HG03066 (cell line): ENCODE measurements around the gene SSTR4.

ENCODE experiments used
- ATAC-seq: cut with Tn5 transposase; IDR thresholded peaks from one replicate; pipeline ENCODE4 v1.9.1; 2021; ENCODE audit warnings: low read depth; ENCODE audit not compliant: unreplicated experiment

The SSTR4 gene

GRCh38 chr20:23039885-23040508, 4.9 kb downstream of the SSTR4 start:
- no peak for ATAC-seq

- no peak for ATAC-seq
These were observed 7.2 kb downstream of the SSTR4 start for GRCh38 chr20:23042270-23042669.

DNA sequence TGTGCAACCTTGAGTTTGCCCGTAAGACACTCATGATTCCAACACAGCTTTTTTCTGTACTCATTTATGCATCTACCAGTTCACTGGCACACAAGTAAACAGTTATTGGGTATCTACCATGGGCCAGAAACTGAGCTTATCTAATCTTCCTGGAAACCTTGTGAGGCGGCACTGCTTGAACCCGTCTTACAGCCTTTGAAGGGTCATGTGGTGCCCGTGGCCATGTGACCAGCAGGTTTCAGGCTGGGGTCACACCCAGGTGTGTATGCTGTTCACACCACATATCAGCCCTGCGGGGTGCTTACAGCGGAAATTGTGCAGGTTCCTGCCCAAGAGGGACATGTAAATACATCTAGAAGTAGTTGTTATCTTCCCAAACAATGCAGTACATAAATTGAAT, 8.3 kb downstream of the SSTR4 start:
- ATAC-seq: no peak

DNA sequence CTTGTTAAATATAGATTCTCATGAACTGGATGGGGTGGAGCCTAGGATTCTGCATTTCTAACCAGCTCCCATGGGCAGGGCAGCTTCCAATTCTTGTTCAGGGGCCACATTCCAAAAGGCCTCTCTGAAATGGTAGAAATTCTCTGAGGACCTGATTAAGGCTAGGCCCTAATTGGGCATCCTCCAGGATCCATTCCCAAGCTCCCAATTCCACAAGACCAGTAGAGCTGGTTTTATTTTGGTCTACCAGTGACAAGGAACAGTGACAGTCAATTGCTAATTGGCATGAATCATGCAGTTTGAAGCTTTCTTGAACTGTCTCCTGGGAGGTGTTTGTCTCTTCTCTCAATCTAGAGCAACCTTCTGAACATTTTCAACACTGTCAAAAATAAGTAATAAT, 11.3 kb downstream of the SSTR4 start:
- no peak for ATAC-seq

DNA sequence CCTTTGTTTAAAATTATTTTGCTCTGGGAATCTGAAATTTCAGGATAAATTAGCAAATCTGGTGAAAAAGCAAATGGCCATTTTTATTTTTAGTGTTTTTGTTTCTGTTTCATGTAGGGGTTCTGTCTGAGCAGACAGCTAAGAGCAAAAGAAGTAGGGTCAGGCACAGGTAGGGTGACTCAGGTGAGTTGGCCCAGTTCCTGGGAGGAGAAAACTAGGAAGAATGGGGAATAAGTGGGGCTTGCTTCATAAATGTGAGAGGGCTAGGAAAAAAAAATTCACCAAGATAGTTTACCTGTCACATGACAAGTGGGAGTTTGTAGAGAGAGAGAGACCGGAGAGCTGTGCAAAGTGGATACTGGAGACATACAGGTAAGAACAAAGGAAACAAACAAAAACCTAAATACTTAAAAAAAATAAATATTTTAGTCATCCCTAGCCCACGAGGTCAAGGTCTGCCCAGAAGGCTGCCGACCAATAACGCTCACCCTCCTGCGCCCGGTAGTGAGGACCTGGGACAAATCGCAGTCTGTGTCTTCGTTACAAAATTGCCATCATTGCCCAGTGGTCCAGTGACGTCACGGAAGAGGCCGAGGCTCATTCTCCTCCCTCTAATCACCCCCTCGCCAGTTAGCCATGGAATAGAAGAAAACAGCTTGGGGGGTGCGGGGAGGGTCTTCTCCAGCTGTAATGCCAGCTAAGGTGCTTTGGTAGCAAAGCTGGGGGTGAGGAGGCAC, 12.1 kb downstream of the SSTR4 start:
- no peak for ATAC-seq

DNA sequence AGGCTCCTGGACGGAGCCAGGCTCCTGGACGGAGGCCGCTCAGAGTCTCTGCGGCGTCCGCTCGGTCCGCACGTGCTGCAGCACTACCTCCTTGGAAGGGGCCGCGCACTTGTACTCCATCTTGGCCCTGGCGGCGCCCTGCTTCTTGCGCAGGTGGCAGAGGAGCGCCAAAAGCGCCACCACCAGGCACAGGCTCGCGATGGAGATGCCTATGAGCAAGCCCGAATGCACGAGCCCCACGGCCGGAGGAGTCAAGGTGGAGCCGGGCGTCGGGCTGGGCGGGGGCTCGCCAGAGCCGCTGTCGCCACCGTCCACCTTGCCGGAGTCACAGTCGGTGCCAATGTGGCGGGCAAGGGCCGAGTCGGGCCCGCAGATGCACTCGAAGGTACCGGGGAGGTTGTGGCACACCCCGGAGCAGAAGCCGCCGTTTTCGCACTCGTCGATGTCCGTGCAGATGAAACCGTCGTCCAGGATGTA, 12.7 kb downstream of the SSTR4 start:
- ATAC-seq: no peak

DNA sequence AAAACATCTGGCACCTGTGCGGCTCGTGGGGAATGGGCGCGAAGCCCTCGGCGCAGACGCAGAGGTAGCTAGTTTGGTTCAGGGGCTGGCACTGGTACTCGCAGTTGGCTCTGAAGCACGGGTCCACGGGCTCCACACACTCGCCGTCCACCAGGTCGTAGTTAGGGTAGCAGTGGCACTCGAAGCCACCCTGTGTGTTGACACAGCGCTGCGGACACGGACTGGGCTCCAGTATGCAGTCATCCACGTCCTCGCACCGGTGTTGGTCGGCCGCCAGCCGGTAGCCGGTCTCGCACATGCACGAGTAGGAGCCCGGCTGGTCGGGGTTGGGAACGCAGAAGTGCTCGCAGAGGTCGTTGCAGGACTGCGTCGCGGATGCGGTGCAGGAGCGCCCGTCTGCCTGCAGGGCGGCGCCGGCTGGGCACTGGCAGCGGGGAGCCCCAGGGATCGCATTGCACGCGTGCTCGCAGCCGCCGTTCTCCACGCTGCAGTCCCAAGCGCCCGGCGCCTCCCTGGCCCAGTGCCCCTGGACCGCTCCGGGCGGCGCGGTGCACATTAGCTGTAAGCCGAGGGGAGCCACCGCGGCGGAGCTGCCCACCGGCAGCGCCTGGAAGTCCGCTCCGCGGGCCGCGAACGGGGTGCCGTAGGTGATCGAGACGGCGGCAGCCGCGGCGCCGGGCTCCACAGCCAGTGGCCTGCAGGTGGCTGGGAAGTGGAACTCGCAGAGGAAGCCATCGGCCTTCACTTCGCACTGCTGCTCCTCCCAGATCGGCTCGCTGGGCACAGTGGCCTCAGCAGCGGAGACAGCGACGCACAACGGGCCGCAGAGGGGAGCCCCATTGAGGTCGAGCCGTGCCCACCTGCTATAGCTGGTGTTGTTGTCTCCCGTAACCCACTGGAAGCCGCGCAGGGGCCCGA, 13.4 kb downstream of the SSTR4 start:
- no peak for ATAC-seq

GRCh38 chr20:23049201-23050075, 14.3 kb downstream of the SSTR4 start, which contains the start of gene THBD:
Gene THBD (minus strand): TSS chr20:23049672. CDS start chr20:23049504, 168 bp downstream.
- ATAC-seq: no peak

DNA sequence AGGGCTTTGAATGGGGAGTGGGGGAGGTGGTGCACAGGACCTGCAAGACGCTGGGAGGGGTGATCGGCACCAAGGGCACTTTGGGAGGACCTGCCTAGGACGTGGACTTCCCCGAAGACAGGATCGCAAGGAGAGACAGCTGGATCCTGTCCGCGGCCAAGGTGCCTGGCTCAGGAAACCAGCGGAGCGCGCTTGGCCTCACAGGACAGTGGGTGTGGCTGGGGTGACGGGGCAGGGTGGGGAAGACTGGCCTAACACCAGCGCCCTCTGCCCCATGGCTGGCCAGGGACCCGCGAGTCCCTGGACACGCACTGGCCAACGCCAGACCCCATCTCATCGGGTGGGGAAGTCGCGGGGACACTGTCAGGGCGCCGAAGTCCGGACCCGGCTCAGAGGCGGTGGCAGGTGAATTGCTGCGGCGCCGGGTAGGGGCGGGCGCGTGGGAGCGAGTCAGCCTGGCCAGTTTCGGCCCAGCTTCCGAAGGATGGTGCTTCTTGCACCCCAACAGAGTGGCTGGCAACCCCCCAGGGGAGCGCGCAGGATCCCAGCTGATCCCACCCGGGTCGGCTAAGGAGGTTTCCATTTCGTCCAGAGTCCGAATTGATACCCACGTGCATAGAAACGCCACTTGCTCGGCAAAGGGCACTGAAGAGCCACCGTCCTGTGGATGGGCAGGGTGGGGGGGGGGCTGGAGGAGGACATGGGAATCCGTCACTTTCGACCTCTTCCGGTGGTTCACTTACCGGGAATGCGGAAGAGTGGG, 15.1 kb downstream of the SSTR4 start:
- no peak for ATAC-seq

DNA sequence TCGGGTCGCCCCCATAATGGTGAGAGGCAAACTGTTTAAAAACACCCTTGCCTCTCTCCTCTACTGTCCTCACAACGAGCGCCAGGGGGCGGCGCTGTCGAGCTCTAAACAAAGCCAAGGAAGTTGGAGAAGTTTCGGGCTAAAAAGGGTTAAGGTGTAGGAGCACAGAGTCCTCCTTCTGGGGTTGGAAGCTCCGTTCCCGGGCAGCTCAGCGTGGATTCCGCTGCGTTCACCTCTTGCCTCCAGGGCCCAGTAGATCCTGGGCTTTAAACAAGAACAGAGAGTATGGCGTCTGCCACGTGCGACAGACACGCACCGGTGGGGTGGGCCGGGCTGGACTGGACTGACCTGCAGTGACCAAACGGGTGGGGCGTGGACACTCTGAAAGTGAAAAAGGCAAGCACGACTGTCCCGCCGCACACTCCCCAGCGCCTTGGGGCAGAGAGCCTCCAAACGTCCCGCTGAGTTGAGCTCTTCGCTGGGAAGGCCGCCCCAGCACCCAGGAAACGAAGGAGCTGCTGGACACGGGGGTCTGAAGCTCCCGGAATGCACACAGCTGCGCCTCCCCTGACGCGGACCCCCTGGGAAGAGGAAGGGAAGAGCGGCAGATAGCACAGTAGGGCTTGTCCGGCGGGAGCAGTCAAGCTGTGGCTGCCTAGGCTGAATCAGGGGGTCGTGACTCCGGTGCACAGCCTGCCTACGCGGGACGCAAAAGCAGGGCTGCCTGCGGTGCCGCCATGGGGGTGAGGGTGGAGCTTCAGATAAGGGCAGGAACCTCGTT, 15.9 kb downstream of the SSTR4 start:
- no peak for ATAC-seq

GRCh38 chr20:23052904-23053303, 17.8 kb downstream of the SSTR4 start:
- no peak for ATAC-seq

DNA sequence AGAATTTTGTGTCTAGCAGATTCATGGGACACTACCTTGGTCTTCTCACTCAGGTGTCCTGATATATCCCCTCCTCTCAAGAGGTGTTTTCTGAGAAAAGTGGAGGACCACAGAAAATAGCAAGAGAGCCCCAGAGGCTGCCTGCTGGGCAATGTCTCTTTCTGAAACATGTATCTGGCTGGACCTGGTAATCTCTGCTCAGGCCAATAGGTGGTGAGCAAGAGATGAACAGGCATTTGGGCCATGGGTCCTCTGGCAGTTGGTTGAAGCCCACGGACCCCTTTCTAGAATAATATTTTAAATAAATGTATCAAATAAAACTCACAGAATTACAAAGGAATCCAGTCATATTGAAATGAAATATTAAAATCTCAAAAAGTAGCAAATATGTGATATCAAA, 23.1 kb downstream of the SSTR4 start:
- no peak for ATAC-seq

DNA sequence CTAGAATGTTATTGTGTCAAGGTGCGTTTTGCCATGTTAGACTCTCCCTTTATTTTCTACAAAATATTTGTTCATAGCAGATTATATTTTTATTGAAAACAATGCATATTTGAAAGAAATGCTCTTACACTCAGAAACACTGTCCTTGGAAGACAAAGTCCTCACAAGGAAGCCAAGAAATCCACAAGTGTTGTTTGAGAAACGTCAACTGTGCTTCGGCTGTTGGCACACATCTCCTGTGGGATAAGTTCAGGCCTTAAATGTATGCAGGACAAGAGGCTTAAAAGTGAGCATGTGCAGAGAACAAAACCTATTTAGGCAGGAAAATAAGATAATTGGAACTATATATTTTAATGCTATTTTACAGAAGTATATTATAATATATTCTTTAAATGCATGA, 23.9 kb downstream of the SSTR4 start:
- no peak for ATAC-seq

DNA sequence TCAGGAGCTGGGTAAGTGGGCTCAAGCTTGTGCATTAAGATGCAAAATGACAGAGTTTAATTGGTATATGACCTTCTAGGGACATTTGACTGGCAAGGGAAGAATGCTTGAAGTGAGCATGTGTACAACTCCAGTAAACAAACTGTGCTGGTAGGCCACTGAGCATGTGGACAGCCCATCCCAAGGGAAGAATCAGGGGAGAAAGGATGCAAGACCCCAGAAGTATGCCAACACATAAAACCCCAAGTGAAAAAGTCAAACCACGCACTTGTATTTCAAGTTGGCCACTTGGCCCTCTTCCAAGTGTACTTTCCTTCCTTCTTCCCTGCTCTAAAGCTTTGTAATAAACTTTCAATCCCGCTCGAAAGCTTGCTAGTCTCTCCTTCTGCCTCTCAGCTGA, 24.7 kb downstream of the SSTR4 start:
- ATAC-seq: no peak

DNA sequence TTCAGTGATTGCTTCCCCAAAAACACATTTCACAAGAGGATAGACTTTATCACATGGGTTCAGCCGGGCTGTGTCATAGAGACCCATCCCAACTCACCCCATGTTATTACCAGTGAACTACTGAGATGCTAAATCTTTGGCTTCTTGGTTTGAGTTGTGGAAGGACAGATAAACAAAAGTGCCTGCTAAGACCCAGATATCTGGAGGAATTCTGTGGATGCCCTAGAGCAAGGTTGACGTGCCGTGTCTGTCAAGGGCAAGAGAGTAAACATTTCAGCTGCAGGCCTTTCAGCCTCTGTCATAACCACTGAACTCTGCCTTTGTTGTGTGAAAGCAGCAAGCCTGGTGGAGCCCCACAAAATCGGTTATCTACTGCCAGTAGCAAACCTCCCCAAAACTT, 25.5 kb downstream of the SSTR4 start:
- no peak for ATAC-seq

- ATAC-seq: no peak
These were observed 26.1 kb downstream of the SSTR4 start for GRCh38 chr20:23061262-23061661.

- no peak for ATAC-seq
These were observed 26.8 kb downstream of the SSTR4 start for GRCh38 chr20:23061734-23062561.

DNA sequence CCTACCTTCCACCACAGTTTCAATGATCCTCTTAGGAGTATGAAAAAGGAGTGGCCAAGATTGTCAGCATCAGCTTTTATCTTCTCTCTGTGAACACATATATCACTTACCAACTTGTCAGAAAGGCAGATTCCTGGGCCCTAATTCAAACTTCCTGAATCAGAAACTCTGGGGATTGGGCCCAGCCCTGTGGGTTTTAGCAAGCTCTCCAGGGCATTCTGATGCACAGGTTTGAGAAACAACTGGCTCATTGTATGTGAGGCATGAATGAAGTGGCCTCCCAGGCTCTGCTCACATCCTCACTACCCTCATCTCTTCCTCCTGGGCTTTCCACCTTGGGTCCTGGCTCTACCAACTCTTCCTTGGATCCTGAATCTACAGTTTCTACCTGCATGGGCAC, 27.5 kb downstream of the SSTR4 start:
- ATAC-seq: no peak
